Inflammatory macrophage treated with lipopolysaccharide for 1 hour (primary cell): ENCODE measurements around the gene SAP25.
A peak's percentile ranks its signal among the peaks of the same experiment; 100 is the strongest.
"Not testable (repeated sequence)": the region's sequence is repeated elsewhere in the genome, so short reads cannot be mapped to it uniquely, and the experiment has no call there.

Source experiments
- DNase-seq, 2 donors: peaks; one replicate each; pipeline ENCODE4 v3.0.0-alpha.2; 2020 to 2022

SAP25 gene

DNA sequence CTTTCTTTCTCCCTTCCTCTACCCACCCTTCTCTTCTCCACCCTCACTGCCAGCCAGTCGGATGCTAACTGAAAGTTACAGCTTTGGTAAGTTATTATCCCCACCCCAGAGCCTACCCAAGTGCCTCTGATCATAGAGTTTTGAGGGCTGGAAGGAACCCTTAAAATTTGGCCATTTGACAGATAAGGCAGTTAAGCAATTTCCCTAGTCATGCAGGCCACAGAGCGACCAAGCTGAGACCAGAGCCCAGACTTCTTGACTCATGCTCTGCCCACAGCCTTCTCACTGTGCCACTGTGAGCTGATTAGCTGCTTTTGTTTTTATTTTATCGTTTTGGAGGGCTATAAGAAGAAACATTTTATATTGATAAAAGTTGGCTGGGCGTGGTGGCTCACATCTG lies 17.2 kb downstream of the SAP25 start:
- peak; percentile 57 to 66 for DNase-seq

DNA sequence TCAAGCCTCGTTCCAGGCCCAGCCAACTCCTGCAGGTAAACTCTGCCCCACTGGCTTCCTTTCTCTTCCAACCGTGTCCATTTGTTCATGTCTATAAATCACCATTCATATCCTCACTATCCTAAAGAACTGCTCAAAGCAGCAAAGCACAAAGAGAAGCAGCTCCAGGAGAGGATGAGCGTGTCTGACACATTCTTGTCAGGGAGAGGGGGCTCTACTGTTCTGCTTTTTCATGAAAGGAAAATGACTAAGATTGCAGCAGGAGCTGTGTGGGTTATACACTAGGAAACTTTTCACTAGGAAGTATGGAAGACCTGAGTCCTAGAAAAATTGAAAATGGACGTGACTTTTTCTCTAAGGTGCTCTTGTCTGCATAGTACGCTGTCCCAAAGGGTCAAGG lies 18.0 kb downstream of the SAP25 start:
- no peak for DNase-seq

GRCh38 chr7:100553032-100553431 lies 20.7 kb downstream of the SAP25 start:
- DNase-seq: no peak

DNA sequence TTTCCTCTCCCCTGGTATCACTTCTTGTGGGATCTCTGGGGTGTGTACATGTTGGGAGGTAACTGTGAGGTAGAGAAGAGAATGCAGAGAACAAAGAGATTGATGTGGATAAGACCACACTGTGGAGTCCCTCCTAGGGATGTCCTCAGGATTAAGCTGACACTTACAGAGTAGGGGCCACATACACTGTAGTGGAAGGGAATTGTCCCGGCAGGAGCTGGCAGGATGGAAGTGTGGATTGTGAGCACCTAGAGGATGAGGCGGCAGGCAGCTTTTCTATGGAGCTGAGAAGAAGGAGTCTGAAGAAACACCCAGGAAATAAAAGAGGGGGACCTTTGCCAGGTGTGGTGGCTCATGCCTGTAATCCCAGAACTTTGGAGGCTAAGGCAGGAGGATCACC lies 21.2 kb downstream of the SAP25 start:
- no peak for DNase-seq

DNA sequence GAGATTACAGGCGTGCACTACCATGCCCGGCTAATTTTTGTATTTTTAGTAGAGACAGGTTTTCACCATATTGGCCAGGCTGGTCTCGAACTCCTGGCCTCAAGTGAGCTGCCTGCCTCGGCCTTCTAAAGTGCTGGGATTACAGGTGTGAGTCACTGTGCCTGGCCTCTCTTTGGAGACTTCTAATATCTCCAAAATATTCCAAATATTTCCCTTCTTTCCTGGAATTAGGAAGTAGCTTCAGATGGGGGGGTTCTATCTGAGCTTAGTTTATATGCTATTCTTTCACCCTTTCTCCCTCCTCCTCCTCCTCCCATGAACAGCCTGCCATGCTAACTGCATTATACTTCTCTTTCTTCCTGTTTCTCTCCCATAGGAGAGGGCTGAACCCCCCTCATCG lies 25.3 kb downstream of the SAP25 start:
- not testable (repeated sequence) for DNase-seq

DNA sequence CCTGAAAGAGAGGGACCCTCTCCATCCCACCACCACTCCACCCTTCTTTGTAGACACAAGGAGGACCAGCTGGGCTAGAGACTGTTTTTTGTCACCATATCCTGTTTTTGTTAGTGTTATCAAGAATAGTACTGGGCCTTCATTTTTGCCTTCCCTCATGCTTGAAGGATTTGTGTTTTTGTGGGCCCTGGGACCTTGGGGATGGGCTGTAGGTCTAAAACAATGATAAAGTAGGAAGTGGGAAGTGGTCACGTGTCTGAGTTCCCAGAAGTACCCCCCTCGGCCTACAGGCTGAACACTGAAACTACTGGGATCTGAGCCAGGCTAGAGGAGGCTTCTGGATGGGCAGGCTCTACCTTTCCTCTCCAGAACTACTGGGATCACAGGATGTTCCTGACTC lies 25.8 kb downstream of the SAP25 start:
- DNase-seq: no peak

DNA sequence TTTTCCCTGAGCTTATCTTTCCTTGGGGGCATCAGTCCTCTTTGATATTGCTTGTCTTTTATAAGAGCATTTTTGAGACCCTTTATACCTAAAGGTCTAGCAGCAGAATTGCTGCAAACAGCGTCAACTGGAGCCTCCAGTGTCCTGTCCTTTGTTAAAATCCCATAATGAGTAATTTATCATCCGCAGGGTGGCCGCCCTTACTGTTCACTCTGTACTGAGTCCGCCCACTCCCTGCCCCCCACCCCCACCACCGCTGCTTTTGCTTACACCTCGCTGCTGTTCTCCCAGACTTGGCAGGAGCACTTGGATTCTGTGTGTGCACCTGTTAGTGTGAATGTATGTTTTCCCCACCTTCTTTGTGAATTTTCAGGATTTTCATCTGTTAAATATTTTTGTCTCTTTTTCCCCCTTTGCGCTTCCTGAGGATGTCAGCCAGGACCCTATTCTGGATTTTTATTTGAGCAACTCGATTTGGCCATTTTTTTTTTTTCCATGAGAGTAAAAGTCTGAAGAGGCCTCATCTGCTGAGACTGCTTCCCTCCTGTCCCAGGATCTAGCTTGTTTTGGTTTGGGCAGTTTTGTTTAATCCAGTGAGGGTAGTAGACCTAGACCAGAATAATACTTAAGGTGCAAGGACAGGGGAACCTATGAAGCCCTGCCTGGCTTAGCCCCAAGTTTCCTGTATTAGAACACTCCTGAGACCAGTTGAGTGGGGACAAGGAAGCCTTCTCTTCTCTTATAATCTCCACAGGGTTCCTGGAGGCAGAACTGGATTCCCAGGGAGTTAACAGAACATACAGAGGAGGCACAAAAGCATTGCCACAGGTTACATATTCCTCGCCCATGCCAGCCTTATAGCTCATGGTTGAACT lies 26.5 kb downstream of the SAP25 start:
- no peak for DNase-seq

GRCh38 chr7:100546129-100546925 lies 27.4 kb downstream of the SAP25 start:
- no peak for DNase-seq

DNA sequence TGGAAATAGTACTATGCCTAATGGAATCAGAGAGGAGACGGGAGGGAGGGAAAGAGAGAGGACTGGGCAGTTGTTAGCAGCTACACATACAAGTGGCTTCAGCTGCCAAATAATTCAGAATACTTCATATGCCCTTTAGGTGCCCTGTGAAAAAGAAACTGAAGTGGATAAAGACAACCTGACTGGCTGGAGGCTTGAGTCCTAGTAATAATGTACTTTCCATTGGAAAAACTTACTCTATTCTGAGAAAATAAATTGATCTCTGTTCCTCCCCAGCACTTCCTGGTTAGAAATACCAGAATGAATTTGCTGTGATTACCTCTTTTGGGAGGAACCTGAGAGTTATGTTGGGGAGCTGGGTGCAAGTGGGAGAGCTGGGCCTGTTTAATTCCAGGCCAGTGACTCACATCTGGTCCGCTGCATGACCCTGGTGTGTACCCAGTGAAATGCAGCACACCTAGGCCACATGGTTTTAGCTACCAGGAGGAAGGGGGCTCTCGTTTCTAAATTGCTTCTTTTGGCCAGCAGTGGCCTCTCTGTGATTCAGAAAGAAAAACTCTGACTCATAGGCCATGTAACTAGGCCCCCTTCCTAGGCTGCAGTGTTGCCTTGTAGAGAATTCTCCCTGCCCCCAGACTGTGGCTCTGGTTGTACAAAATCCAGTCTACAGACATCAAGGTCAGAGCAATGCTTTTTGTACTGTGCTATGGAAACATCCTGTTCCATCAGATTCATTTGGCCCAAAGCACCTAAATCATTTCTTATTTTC lies 28.2 kb downstream of the SAP25 start:
- peak; percentile 54 to 67 for DNase-seq

DNA sequence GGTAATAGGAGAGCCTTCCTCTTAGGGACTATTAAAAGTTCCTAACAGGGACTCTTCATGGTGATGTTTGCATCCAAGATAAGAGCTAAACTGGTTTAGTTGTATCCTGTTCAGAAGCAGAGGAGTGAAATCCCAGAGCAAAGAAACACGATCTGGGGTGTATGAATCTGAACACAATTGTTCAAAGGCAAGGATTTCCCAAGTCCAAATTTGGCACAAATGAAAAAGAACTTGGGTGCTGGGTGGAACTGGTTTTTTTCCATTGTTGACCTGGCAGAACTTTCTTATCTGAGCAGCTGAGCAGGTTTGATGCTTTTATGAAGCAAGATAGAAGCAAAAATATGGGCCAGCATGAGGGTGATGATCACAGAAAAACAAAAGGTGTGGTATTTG lies 28.7 kb downstream of the SAP25 start:
- no peak for DNase-seq

GRCh38 chr7:100544386-100544785 lies 29.3 kb downstream of the SAP25 start:
- no peak for DNase-seq

DNA sequence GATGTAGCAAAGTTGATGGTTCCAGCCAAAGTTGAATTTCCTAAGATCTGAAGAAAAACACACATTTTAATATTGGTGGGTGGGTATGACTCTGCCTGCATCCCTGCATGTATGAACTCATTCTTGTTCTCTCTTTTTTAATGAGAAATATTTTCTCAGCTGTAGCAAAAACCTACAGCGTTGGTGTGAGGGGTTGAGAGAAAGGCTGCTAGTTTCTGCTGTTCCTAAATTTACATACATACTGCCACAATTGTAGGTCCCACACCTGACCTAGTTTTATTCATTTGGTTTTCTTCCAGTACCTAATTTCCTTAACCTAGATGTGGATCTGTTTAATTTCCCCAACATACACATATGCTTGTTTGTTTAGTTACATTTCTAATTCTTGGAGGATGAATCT lies 30.1 kb downstream of the SAP25 start:
- DNase-seq: no peak

- peak in 1 of 2 donors; percentile 44 for DNase-seq
Observed at GRCh38 chr7:100541309-100541708, 32.4 kb downstream of the SAP25 start.

DNA sequence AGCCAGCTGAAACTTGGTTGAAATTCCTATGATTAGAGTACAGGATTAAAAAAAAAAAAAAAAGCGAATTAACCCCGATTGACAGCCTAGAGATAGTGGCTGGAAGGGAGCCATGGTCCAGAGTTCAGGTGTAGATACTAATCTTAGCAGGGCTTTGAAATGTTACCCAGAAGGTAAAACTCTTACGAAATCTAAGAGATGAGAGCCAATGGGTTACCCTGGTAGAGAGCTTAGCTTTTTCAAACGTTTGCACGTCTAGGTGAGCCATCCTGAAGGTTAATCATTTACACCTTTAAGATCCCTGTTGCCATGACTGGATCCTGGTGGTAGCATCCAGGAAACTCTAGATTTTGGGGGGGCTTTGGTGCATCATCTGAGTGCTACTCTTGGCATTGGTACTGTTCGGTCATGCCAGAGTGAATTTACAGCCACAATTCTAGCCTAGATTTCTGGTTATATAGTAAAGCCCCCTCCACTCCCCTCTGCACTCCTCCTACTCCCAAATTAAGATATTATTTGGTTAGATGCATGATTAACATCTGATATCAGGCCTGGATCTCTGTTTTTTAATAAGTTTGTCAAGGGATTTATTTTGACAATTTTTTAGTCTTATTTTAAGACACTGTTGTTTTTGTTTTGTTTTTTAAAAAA lies 33.5 kb downstream of the SAP25 start:
- no peak for DNase-seq

- no peak for DNase-seq
Observed at GRCh38 chr7:100539436-100540006, 34.2 kb downstream of the SAP25 start.

DNA sequence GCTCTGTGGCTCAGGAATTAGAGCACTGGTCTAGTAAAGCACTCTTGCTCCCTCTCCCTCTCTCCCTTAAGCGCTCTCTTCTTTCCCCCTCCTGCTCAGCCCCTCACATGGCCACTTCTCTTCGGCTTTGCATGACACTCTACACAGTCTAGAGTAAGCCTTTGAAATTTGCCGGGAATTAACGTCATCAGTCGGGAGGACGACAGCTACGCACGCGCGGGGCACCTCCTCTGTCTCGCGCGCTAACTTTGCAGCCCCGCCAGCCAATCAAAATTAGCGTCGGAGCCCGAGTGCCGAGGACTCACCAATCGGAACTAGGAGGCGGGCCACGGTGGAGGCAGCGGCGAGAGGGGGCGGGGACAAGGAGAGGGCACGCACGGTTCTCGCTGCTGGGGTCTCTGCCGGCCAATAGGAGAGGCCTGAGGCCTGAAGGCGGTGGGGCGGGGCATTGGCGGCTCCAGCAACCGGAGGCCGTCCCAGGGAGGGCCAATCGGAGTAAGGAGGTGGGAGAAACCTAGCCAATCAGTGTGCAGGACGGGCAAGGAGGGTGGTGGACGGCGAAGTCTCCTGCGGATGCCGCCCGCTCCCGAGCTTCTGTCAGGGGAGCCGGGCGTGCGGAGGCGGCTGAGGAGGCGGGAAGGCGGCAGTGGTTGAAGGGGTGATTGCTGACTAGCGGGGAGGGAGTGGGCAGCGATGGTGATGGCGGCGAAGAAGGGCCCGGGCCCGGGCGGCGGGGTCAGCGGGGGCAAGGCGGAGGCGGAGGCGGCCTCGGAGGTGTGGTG lies 34.9 kb downstream of the SAP25 start, which contains the start of gene AGFG2:
Gene AGFG2, plus strand, starts transcription at position 550 of the 782 bp plus-strand sequence. Its CDS starts 144 bp downstream, at position 694.
- peak; percentile 100 for DNase-seq

GRCh38 chr7:100538348-100538653 lies 35.4 kb downstream of the SAP25 start:
- DNase-seq: no peak

- DNase-seq: not testable (repeated sequence)
Observed at GRCh38 chr7:100536695-100537094, 37.0 kb downstream of the SAP25 start.

GRCh38 chr7:100535982-100536381 lies 37.7 kb downstream of the SAP25 start:
- not testable (repeated sequence) for DNase-seq

- no peak for DNase-seq
Observed at GRCh38 chr7:100532165-100533022, 41.3 kb downstream of the SAP25 start.
